Camera-type eye (tissue), 1 donor: ENCODE results near the gene VPS37C. TPM values are rescaled to one million over a fixed set of nuclear protein-coding genes. Genes with fewer than 3 reads are reported as not detected.

Source experiments
- total RNA-seq: library from RNA; depleted of rRNA; stranded (reverse); fragments of >200 nt; gene quantifications from one replicate; pipeline ENCODE4 v1.2.3, GENCODE V29; 2014

Gene VPS37C
- total RNA-seq, result 12.5 TPM

GRCh38 chr11:61161190-61162091, at the start of gene VPS37C:
Gene VPS37C, minus strand, starts transcription at chr11:61161426. Its CDS starts 22,597 bp downstream, at chr11:61138829.

DNA sequence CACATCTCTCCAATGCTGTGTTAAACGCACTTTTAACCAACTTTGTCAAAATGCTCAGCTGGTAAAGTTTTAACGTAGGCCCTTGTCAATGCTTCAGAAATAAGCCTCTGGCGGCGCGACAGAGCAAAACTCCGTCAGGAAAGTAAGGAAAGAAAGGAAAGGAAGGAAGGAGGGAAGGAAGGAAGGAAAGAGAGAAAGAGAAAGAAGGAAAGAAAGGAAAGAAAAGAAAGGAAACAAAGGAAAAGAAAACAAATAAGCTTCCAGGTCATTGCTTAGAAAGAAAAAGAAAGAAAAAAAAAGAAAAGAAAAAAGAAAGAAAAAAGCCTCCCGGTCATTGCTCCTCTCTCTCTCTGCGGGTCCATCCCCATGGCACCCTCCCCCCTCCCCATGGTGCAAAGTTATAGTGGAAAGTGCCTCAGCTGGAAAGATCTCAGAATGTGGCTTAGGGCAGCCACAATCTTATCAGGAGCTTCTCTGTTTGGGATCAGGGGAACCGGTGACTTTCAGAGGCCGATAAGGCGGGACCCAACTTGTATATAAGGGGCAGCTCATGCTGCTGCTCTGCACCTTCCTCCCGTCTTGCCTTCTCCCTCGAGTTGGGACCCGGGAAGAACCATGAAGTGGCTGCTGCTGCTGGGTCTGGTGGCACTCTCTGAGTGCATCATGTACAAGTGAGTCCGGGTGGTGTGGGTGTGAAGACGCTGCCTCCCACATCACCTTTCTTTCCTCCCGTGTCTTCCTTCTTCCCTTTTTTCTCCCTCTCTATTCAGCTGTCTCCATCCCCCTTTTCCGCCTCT, 41.9 kb upstream of the VPS37C start, which contains the start of gene PGA3:
Gene PGA3, plus strand, starts transcription at position 566 of the 797 bp plus-strand sequence. Its CDS starts 50 bp downstream, at position 616.

Other genes starting within 250 kb of the VPS37C start
- gene TMEM109, start 247.3 kb downstream of the VPS37C start, total RNA-seq, result 41.1 TPM
- 88.3 TPM for gene TMEM132A, start 237.0 kb downstream of the VPS37C start, total RNA-seq
- gene SLC15A3, start 209.2 kb downstream of the VPS37C start, total RNA-seq, result 14.8 TPM
- 0.49 TPM for gene CD6, start 189.7 kb downstream of the VPS37C start, total RNA-seq
- 0.77 TPM for gene CD5, start 58.9 kb downstream of the VPS37C start, total RNA-seq
- gene PGA3, start 42.1 kb upstream of the VPS37C start, total RNA-seq, result not detected
- gene PGA4, start 60.9 kb upstream of the VPS37C start, total RNA-seq, result 1.1 TPM
- not detected for gene PGA5, start 79.7 kb upstream of the VPS37C start, total RNA-seq
- 2.5 TPM for gene VWCE, start 133.9 kb upstream of the VPS37C start, total RNA-seq
- gene DDB1, start 171.7 kb upstream of the VPS37C start, total RNA-seq, result 266 TPM
- 18.3 TPM for gene TKFC, start 171.8 kb upstream of the VPS37C start, total RNA-seq
- 16.7 TPM for gene CYB561A3, start 200.5 kb upstream of the VPS37C start, total RNA-seq
- gene TMEM138, start 200.9 kb upstream of the VPS37C start, total RNA-seq, result 31.0 TPM
- 24.3 TPM for gene TMEM216, start 231.2 kb upstream of the VPS37C start, total RNA-seq